Pancreas (tissue), 10 donors: Measurements from ENCODE around the gene NMT1. TPM values are rescaled to one million over a fixed set of nuclear protein-coding genes. Genes with fewer than 3 reads are reported as not detected.

ENCODE experiments used
- ATAC-seq, 4 donors: fragments of 200-7000 bp; cut with Tn5 transposase; one replicate each; pipeline versions ENCODE4 v1.8.0 to v1.9.1; 2020; ENCODE audit warnings: mild to moderate bottlenecking in 4 of 4, moderate library complexity in 4 of 4
- DNase-seq, 6 donors: peaks; one replicate each; pipeline ENCODE4 v3.0.0-alpha.2; 2020
- FAIRE-seq: peaks from 2 replicates; lab custom pipeline; 2012; peaks lifted over from hg19 to GRCh38; lab: Jason Lieb, UNC
- H3K27ac ChIP-seq, 4 donors: fragments of 200-600 bp; sonication (generic); 1 replicate in 3 of 4; 2 replicates in 1 of 4; pipeline versions ENCODE4 v1.5.0 to v1.8.0; 2020
- H3K27me3 ChIP-seq, 4 donors: fragments of 200-600 bp; one replicate each; pipeline ENCODE4 v1.8.0; 2021
- H3K36me3 ChIP-seq, 3 donors: fragments of 200-600 bp; sonication (generic) in 1 of 3; one replicate each; pipeline versions ENCODE4 v1.5.0 to v1.8.0; 2020 to 2021
- H3K4me1 ChIP-seq, 3 donors: fragments of 200-600 bp; one replicate each; pipeline ENCODE4 v1.8.0; 2021
- H3K4me3 ChIP-seq, 4 donors: fragments of 200-600 bp; sonication (generic) in 2 of 4; one replicate each; pipeline versions ENCODE4 v1.5.0 to v1.8.0; 2020 to 2021
- H3K9me3 ChIP-seq, 4 donors: fragments of 200-600 bp; one replicate each; pipeline ENCODE4 v1.8.0; 2021
- CTCF ChIP-seq, 4 donors: fragments of 200-600 bp; sonication (generic) in 3 of 4; IDR thresholded peaks; one replicate each; pipeline versions ENCODE4 v1.5.0 to v1.8.0; 2021; ENCODE audit warnings: antibody characterized with exemption in 4 of 4
- WGBS, 2 donors: extraction: QIAGEN DNeasy Blood & Tissue Kit; methylation state at CpG; one replicate each; pipeline ENCODE4 v1.1.7; 2013; 5-methylcytosine and 5-hydroxymethylcytosine counted together
- intact Hi-C, 3 donors: fragments of 100-400 bp; cut with DNase I; formaldehyde crosslinking; loops; one replicate each; pipeline versions ENCODE4 v1.11.1 to v1.14.2; 2022
- polyA plus RNA-seq, 2 donors: library from polyadenylated mRNA; stranded (reverse); fragments of 200-250 nt; gene quantifications; one replicate each; pipeline ENCODE4 v1.2.3, GENCODE V29; 2013
- total RNA-seq, 6 donors: library from RNA; stranded (reverse); fragmentation: NEBNext Ultra II Directional in 4 of 6; extraction: Animal tissue kit (Norgen Biotek cat#: 25700) in 4 of 6; gene quantifications; one replicate each; pipeline versions ENCODE4 v1.2.1 to v1.2.4, GENCODE V29; 2021 to 2023
- donor health status: healthy with polysubstance abuse.
- donor health status: DM: no; HTN: no; CAD: no; lungs with moderate emphysema.
- donor health status: DM: no; HTN: no; CAD: no.
- donor health status: control.
- donor health status: control.
- donor health status: Bipolar disorder and iron deficiency.
- donor health status: DM: yes; HTN: yes; CAD: no.
- donor health status: DM: no; HTN: no; CAD: no.
- donor health status: DM: no; HTN: no; CAD: no.
- donor health status: DM: yes; HTN: yes; CAD: no.

The NMT1 gene
- total and polyA plus RNA-seq, 8 donors, result 27.0 to 66.5 (median 39.8) TPM

DNA sequence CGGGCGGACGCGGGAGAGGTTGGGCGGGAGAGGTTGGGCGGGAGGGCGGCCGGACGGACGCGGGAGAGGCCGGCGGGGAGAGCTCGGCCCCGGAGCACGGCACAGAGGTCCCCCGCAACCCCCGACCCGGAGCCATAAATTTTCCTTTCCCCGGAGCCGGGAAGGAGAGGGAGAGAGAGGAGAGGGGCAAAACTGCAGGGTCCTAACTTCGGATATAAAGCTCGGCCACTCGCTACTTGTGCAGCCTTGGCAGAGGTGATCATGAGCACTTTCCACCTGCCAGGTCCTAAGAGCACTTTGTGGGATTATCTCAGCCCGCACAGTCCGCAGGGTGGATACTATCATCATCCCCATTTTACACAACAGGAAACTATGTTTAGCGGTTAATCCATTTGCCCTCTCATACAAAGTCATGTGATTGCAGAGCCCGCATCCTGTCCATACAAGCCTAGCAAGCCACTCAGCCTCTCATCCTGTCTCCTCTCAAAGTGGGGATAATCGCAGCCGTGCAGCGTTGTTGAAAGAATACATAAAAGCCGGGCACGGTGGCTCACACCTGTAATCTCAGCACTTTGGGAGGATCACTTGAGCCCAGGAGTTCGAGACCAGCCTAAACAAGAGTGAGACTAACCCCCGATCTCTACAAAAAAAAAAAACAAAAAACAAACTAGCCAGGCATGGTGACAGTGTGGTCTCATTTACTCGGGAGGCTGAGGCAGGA is 8.9 kb upstream of the NMT1 start:
- no peak for FAIRE-seq
- DNase-seq, result peak in 5 of 6 donors; percentile 46 to 78 (median 67)
- Histone ChIP-seq H3K9me3 (no peaks in the 10 kb centered on the region), H3K27me3 (no peaks in the 10 kb centered on the region), H3K36me3 (no peaks in the 10 kb centered on the region), H3K4me1 (peaks cover 0 to 12% (median 0%) of the 10 kb centered on the region in 3 donors), H3K27ac (peak overlapping the region in 3 of 4 donors; percentile 65 to 73 (median 66)), H3K4me3 (peak overlapping the region; percentile 20 to 57 (median 41))
- 12 to 19% methylated on average over 34 to 36 of the region's 36 CpGs for WGBS, 2 donors
- no peak for TF ChIP-seq CTCF (IDR thresholded peaks at IDR 0.05)
- intact Hi-C loops, result no loop called here
- peak in 3 of 4 donors; percentile 5 to 21 (median 14) for ATAC-seq

- no peak for TF ChIP-seq CTCF (IDR thresholded peaks at IDR 0.05)
- FAIRE-seq (no peak), DNase-seq (no peak), ATAC-seq (peak; percentile 2 to 17 (median 12))
- intact Hi-C loops, result no loop called here
- Histone ChIP-seq H3K36me3 (no peaks in the 10 kb centered on the region), H3K9me3 (no peaks in the 10 kb centered on the region), H3K4me1 (peaks cover 16 to 37% (median 16%) of the 10 kb centered on the region in 3 donors), H3K4me3 (peak overlapping the region; percentile 32 to 97 (median 86)), H3K27me3 (no peaks in the 10 kb centered on the region), H3K27ac (peak overlapping the region; percentile 50 to 77 (median 62))
- 4 to 15% methylated on average over 15 of the region's 15 CpGs for WGBS, 2 donors
Measured at GRCh38 chr17:45060382-45060796, 728 bp upstream of the NMT1 start.

GRCh38 chr17:45061606-45062205 is 589 bp downstream of the NMT1 start:
- FAIRE-seq, result no peak
- no peak for TF ChIP-seq CTCF (IDR thresholded peaks at IDR 0.05)
- no peaks in the 10 kb centered on the region for H3K27me3 ChIP-seq
- DNase-seq, result no peak
- intact Hi-C loops, result no loop called here
- ATAC-seq, result no peak
- H3K27ac ChIP-seq, result peak overlapping the region; percentile 41 to 83 (median 67)
- H3K4me3 ChIP-seq, result peak overlapping the region; percentile 32 to 97 (median 86)
- 6 to 7% methylated on average over 15 of the region's 15 CpGs for WGBS, 2 donors
- no peaks in the 10 kb centered on the region for H3K36me3 ChIP-seq
- peaks cover 16 to 37% (median 16%) of the 10 kb centered on the region in 3 donors for H3K4me1 ChIP-seq
- no peaks in the 10 kb centered on the region for H3K9me3 ChIP-seq

DNA sequence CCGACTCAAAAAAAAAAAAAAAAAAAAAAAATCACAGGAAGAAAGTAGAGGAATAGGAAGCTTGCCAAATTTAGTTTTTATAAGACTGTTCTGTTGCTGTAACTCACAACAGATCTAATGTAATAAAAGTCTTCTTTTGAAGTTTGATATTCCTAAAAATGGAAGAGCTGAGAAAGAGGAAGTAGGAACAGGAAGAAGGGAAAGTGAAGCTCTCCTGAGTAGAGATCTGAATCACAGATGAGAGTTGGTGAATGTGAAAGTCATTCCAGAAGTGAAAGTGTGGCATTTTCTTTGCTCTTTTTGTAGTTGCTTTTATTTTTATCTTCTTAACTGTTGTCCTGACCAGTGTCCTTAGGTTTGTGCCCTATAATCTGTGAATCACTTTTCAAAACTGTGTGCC is 2.1 kb downstream of the NMT1 start:
- Histone ChIP-seq H3K9me3 (no peaks in the 10 kb centered on the region), H3K27ac (no peak overlapping the region), H3K4me1 (peaks cover 16 to 37% (median 16%) of the 10 kb centered on the region in 3 donors), H3K4me3 (no peak overlapping the region), H3K36me3 (no peaks in the 10 kb centered on the region), H3K27me3 (no peaks in the 10 kb centered on the region)
- ATAC-seq (no peak), FAIRE-seq (no peak), DNase-seq (no peak)
- no peak for TF ChIP-seq CTCF (IDR thresholded peaks at IDR 0.05)
- intact Hi-C loops, result no loop called here
- 57 to 86% methylated on average over 1 of the region's 1 CpG for WGBS, 2 donors
